ENCODE results near the gene ALDH1A2.

Gene ALDH1A2

GRCh38 chr15:57922776-57923175 is 142.7 kb downstream of the ALDH1A2 start:
- no peak overlapping the region for H3K4me3 ChIP-seq (ENCODE audit: low read length)

GRCh38 chr15:57921371-57921770 is 144.1 kb downstream of the ALDH1A2 start:
- no peak for DNase-seq (ENCODE audit: low read depth, low spot score)
- H3K4me3 ChIP-seq (ENCODE audit: low read length) = no peak overlapping the region

More at GRCh38 chr15:57922776-57923175, 142.7 kb downstream of the ALDH1A2 start:
- DNase-seq (ENCODE audit: low read depth, low spot score) = no peak

DNA sequence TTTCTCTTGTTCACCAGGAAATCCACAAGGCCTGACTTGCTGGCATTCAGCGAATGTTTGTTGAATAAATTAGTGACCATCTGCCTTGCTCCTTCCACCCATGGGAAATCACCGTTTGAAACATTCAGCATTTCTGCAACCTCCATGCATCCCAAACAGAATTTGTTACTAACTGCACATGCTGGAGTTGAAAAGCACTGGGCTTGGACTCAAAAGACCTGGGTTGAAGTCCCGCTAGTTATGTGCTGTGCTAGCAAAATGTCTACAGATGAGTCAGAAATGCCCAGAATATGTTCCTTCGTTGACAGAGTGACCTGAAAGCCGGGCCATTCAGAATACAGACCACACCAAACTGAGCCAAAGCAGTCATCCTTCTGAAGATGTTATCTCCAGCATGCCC is 144.6 kb downstream of the ALDH1A2 start:
- no peak for DNase-seq (ENCODE audit: low read depth, low spot score)
- H3K4me3 ChIP-seq (ENCODE audit: low read length) = no peak overlapping the region

DNA sequence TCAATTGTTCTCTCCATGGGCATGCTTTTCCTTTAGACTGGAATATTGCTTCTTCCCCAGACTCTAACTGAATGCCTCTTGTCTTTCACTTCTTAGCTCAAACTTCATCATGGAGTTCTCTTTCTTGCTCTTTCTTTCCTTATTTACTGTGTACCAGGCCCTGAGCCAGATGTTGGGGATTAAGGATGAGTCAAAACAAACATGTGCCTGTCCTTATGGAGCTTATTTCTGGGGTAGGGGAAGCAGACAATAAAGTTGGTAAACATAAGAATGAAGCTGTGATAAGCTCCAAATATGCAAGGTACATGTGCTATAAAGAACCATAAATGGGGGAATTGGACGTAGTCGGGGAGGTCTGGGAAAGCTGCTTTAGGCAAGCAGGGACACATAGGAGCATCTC is 145.8 kb downstream of the ALDH1A2 start:
- no peak for DNase-seq (ENCODE audit: low read depth, low spot score)
- no peak overlapping the region for H3K4me3 ChIP-seq (ENCODE audit: low read length)

GRCh38 chr15:57917998-57918397 is 147.5 kb downstream of the ALDH1A2 start:
- no peak overlapping the region for H3K4me3 ChIP-seq (ENCODE audit: low read length)
- DNase-seq (ENCODE audit: low read depth, low spot score) = no peak

DNA sequence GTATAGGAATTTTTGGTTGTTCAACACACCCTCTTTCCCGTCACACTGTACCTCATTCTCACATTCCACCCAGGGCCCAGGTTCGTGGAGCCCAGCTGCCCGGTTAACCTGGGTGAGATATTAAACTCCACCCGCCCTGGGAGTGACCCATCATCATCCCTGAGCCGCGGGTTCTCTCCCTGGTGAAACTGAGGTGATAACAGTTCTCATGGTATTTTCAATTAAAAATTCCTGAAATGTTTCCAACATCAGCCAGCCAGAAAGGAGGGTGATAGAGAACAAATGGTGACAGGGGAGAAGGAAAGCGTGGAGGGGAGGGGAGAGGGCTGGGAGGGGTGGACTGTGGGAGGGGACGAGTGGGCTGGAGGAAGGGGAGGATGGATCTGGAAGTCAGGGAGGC is 148.8 kb downstream of the ALDH1A2 start:
- DNase-seq (ENCODE audit: low read depth, low spot score) = no peak
- no peak overlapping the region for H3K4me3 ChIP-seq (ENCODE audit: low read length)

DNA sequence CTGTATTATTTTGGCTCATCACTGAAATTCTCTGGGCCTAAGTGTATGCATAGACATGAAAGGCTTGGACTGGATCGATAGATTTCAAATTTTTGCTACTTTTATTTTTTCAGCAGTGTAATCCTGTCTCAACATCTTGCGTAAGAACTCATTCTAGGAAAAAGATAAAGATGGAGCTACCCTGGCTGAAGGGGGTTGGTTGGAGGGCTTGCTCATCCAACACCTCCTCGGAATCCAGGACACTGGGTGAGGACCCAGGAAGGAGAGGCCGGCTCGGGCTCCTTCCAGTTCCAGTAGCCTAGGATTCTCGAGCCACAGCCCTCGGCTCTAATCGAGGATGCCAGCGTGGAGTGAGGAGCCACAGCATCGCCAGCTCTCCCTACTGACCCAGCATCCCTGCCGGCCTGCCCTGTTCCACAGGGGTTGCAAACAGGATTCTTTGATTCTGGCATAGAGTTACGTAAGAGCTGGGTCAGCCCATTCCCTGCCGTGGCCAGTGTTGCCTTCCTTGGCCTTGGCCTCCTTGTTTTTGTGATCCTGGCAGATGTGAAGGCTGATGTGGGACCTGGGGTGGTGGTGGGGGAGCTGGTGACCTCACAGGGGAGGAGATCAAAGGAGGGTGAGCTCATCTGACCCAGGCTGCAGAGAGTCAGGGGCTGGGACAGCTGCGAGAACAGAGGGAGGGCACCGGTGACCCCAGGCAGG is 149.5 kb downstream of the ALDH1A2 start:
- no peak for DNase-seq (ENCODE audit: low read depth, low spot score)

DNA sequence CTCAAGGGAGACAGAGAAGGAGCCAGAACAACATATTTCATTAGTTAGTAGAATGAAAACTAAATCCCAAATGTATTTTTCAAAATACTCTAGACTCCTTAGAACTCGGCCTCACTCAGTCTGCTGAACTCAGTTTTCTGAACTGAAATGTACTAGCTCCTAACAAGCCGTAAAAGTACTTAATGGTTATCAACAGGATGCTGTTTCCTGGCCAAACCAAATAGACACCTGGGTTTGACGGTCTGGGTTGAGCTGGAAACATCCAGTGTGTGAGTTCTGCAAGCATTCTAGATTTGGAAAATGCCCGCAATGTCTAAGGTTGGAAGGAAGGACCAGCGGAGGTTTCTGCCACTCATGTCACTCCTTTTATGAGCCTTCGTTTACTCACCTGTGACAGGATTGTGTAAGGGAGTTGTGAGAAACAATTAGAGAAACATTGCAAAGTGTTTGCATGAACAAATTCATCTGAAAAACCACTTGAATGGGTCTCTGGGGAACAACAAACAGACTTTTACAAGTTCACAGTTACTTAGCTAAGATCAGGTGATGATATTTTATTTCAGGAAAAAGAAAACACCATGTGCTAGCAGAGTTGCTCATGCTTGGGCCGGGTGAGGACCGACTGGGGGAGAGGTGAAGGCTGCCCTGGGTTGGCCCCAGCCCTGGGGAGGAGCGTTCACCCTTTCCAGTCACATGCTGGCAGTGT is 151.0 kb downstream of the ALDH1A2 start:
- DNase-seq (ENCODE audit: low read depth, low spot score) = no peak

More for the DNA sequence above, 149.5 kb downstream of the ALDH1A2 start:
- no peak overlapping the region for H3K4me3 ChIP-seq (ENCODE audit: low read length)

GRCh38 chr15:57911247-57911646 is 154.3 kb downstream of the ALDH1A2 start:
- no peak overlapping the region for H3K4me3 ChIP-seq (ENCODE audit: low read length)
- DNase-seq (ENCODE audit: low read depth, low spot score) = no peak

More for the DNA sequence above, 151.0 kb downstream of the ALDH1A2 start:
- H3K4me3 ChIP-seq (ENCODE audit: low read length) = no peak overlapping the region

- no peak for DNase-seq (ENCODE audit: low read depth, low spot score)
- no peak overlapping the region for H3K4me3 ChIP-seq (ENCODE audit: low read length)
These were observed 154.8 kb downstream of the ALDH1A2 start for GRCh38 chr15:57910672-57911071.

- no peak overlapping the region for H3K4me3 ChIP-seq (ENCODE audit: low read length)
- no peak for DNase-seq (ENCODE audit: low read depth, low spot score)
These were observed 156.1 kb downstream of the ALDH1A2 start for GRCh38 chr15:57909388-57909787.

DNA sequence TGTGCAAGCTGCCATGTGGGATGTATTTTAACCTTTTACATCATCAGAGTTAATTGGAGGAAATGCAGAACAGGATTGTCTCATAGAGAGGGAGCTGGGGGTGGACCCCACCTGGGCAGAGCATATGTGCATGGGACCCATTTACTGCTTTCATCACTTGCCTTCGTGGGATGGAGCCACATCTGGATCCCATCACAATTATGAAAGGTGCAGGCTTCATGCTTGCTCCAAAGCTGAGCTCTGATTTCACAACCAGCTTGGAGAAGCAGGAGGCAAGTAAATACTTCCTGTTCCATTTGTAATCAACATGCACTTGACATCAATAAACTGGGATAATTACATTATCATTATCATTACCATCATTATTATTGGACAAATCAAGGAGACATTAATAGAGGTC is 161.9 kb downstream of the ALDH1A2 start:
- DNase-seq (ENCODE audit: low read depth, low spot score) = no peak
- H3K4me3 ChIP-seq (ENCODE audit: low read length) = no peak overlapping the region

All from Jurkat, Clone E6-1 (cell line).